ENCODE measurements around the gene PLA2G4E. TPM values are rescaled to one million over a fixed set of nuclear protein-coding genes. Genes with fewer than 3 reads are reported as not detected.

The PLA2G4E gene
- total and polyA plus RNA-seq, 9 donors = 0.02 to 0.11 TPM; not detected in 7

GRCh38 chr15:41981371-41982132 lies 39.3 kb downstream of the PLA2G4E start:
- Histone ChIP-seq H3K4me1 (ENCODE audit: insufficient read depth) (peaks cover 6% of the 10 kb centered on the region), H3K27ac (no peak overlapping the region), H3K36me3 (no peaks in the 10 kb centered on the region), H3K27me3 (no peaks in the 10 kb centered on the region), H3K9me3 (no peaks in the 10 kb centered on the region), H3K4me3 (no peak overlapping the region)
- TF ChIP-seq, protein P1, sequence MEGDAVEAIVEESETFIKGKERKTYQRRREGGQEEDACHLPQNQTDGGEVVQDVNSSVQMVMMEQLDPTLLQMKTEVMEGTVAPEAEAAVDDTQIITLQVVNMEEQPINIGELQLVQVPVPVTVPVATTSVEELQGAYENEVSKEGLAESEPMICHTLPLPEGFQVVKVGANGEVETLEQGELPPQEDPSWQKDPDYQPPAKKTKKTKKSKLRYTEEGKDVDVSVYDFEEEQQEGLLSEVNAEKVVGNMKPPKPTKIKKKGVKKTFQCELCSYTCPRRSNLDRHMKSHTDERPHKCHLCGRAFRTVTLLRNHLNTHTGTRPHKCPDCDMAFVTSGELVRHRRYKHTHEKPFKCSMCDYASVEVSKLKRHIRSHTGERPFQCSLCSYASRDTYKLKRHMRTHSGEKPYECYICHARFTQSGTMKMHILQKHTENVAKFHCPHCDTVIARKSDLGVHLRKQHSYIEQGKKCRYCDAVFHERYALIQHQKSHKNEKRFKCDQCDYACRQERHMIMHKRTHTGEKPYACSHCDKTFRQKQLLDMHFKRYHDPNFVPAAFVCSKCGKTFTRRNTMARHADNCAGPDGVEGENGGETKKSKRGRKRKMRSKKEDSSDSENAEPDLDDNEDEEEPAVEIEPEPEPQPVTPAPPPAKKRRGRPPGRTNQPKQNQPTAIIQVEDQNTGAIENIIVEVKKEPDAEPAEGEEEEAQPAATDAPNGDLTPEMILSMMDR (IDR thresholded peaks at IDR 0.05) = no peak
- TF ChIP-seq EP300 (IDR thresholded peaks at IDR 0.05) (no peak), POLR2A (IDR thresholded peaks at IDR 0.05) (no peak)
- 71 to 79% (median 78%) methylated on average over 10 of the region's 10 CpGs for WGBS, 3 donors
- intact Hi-C loops (cut with DNase I) = no loop called here
- DNase-seq = peak in 1 of 5 donors; percentile 28

DNA sequence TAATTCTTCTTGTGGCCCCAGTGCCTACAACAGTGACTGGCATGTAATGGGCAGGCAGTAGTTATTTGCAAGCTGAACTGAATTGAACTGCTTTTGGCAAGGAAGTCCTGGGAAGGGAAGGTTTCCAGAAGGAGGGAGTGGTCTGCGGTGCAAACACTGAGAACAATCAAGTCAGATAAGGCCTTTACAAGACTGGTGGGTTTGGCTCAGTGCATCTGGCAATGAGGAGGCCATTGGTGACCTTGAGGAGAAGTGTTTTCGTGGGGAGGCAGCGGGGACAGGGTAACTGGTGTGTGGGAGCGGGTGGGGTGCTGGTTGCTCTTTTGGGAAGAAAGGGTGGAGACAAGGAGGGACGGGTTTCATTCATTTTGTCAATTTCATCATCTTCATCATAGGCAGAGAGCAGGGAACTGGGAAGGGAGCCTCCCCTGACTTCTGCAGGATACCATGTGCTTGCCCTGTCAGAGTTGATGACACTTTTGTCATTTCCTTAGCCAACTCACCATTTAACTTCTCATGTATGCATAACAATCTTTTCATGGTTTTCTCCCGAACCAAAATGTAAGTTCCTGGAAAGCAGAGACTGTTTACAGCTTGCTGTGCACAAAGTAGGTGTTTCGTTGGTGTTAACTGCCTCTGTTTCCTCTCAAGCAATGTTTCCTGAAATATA lies 40.1 kb downstream of the PLA2G4E start:
- Histone ChIP-seq H3K27ac (peak overlapping the region in 1 of 2 donors; percentile 32), H3K27me3 (no peaks in the 10 kb centered on the region), H3K36me3 (no peaks in the 10 kb centered on the region), H3K4me1 (ENCODE audit: insufficient read depth) (peaks cover 6% of the 10 kb centered on the region), H3K9me3 (no peaks in the 10 kb centered on the region), H3K4me3 (no peak overlapping the region)
- DNase-seq = peak in 2 of 5 donors; percentile 24 to 53
- WGBS, 3 donors = 26 to 43% (median 30%) methylated on average over 7 of the region's 7 CpGs
- intact Hi-C loops (cut with DNase I) = no loop called here
- TF ChIP-seq, protein P1 (IDR thresholded peaks at IDR 0.05) = no peak
- TF ChIP-seq EP300 (IDR thresholded peaks at IDR 0.05) (no peak), POLR2A (IDR thresholded peaks at IDR 0.05) (no peak)

GRCh38 chr15:41979493-41980266 lies 41.2 kb downstream of the PLA2G4E start:
- Histone ChIP-seq H3K27me3 (no peaks in the 10 kb centered on the region), H3K36me3 (no peaks in the 10 kb centered on the region), H3K4me3 (no peak overlapping the region), H3K27ac (no peak overlapping the region), H3K9me3 (no peaks in the 10 kb centered on the region), H3K4me1 (ENCODE audit: insufficient read depth) (peaks cover 6% of the 10 kb centered on the region)
- no peak for TF ChIP-seq EP300 (IDR thresholded peaks at IDR 0.05)
- TF ChIP-seq POLR2A (IDR thresholded peaks at IDR 0.05) = no peak
- TF ChIP-seq, protein P1 (IDR thresholded peaks at IDR 0.05) = no peak
- 69 to 76% (median 74%) methylated on average over 5 of the region's 5 CpGs for WGBS, 3 donors
- intact Hi-C loops (cut with DNase I) = loop anchor here in 1 of 4 donors (5.0 kb wide), 1 partner anchor 1373 kb away; no protein-coding TSS in a partner anchor
- DNase-seq = peak in 1 of 5 donors; percentile 16

DNA sequence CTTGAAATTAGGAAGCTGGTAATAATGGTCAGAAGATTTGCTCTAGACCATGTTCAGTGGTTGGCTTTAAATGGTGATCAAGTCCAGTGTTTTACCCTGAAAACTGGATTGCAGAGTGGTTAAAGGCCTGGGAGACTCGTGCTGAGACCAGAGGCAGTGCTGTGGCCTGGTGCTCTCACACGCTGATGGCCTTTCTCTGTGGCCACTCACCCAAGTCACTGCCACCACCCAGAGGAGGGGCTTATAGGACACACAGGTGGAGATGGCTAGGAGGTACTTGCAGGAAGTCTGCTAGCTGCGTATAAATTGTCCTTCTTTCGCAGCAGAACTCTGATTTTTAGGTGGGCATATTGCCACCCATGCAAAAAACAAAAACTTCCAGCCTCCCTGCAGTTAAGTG lies 42.3 kb downstream of the PLA2G4E start:
- no peaks in the 10 kb centered on the region for H3K27me3 ChIP-seq
- WGBS, 3 donors = 81 to 92% (median 88%) methylated on average over 4 of the region's 4 CpGs
- intact Hi-C loops (cut with DNase I) = loop anchor here in 1 of 4 donors (5.0 kb wide), 1 partner anchor 1374 kb away; no protein-coding TSS in a partner anchor
- H3K9me3 ChIP-seq = no peaks in the 10 kb centered on the region
- no peak overlapping the region for H3K4me3 ChIP-seq
- H3K36me3 ChIP-seq = no peaks in the 10 kb centered on the region
- DNase-seq = no peak
- H3K27ac ChIP-seq = no peak overlapping the region
- H3K4me1 ChIP-seq (ENCODE audit: insufficient read depth) = peaks cover 6% of the 10 kb centered on the region
- no peak for TF ChIP-seq POLR2A (IDR thresholded peaks at IDR 0.05)
- TF ChIP-seq, protein P1 (IDR thresholded peaks at IDR 0.05) = no peak
- no peak for TF ChIP-seq EP300 (IDR thresholded peaks at IDR 0.05)
